HG02973 (cell line): Measurements from ENCODE around the gene PITPNB.

Source experiments
- ATAC-seq: cut with Tn5 transposase; IDR thresholded peaks from one replicate; pipeline ENCODE4 v1.9.1; 2021; ENCODE audit warnings: moderate library complexity; ENCODE audit not compliant: unreplicated experiment

The PITPNB gene

DNA sequence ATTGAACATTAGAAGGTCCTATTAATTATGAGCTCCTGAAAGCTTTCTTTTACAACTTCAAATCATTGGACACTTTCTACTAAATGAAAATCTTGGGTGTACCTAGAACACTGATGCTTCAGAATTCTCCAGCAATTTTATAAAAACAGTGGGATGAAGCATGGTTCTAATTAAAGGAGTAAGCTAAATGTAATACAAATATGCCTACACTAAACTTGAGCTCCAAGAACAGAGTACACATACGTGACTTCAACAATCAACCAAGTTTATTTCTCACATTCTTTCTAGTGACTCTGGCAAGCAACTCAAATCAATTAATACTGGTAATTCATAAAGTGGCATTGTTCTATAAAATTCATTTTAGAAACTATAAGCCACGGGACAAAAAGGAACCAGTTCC, 55.5 kb downstream of the PITPNB start:
- no peak for ATAC-seq

GRCh38 chr22:27863001-27863400, 56.1 kb downstream of the PITPNB start:
- no peak for ATAC-seq

DNA sequence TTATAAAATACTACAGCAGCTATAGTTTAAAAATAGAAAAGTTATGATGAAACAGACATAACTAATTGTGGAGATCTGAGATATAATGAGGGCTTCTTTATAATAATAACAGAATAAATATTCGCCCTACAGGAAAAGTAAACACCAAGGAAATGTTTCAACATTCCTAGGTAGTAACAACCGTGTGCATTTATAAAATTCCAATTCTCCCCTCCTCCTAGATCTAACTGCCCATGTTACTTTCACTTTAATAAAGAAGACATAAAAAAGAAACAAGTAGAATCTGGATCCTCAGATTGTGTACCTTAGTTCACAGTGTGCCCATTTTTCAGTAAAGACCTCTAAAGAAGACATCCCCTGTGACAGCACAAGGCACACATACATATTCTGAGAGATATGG, 59.7 kb downstream of the PITPNB start:
- ATAC-seq, result no peak

DNA sequence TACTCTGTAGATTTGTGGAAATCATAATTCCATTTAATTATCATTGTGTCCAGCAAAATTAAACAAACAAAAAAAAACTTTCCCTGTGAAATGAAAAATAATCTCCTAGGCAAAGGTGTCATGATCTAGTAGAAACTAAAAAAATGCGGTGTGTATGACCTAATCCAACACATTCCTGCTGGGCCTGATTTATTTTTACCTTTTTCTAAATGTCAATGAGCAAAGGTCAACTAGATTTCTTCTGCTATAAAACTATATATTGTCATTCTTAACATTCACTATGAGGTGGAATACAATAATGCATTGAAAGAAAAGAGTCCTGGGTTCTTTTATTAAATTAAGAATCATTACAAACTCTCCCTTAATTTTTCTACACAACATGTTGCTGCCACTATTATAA, 60.4 kb downstream of the PITPNB start:
- no peak for ATAC-seq

DNA sequence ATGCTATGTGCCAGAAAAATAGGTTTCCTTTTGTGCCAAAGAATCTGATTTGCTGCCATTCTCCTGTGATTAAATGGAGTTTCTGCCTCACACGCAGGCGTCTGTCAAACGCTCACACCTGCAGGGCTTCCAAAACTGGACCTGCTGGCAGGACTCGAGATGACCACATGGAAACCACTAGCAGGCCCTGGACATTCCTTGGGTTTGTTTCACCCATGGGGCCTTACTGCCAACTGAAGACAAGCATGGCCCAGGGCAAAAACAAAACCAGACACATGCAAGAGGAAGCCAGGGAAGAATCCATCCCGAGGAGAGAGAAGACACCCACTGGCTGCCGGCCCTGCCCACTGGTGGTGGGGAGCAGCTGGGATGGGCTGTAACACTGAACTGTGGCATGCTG, 61.6 kb downstream of the PITPNB start:
- no peak for ATAC-seq

GRCh38 chr22:27856386-27856785, 62.7 kb downstream of the PITPNB start:
- no peak for ATAC-seq

- no peak for ATAC-seq
These were observed 65.6 kb downstream of the PITPNB start for GRCh38 chr22:27853424-27853823.

GRCh38 chr22:27851974-27852746, 66.9 kb downstream of the PITPNB start:
- no peak for ATAC-seq

- no peak for ATAC-seq
These were observed 69.0 kb downstream of the PITPNB start for GRCh38 chr22:27850000-27850521.

- no peak for ATAC-seq
These were observed 71.1 kb downstream of the PITPNB start for GRCh38 chr22:27848005-27848404.

GRCh38 chr22:27846910-27847309, 72.1 kb downstream of the PITPNB start:
- ATAC-seq, result no peak

- ATAC-seq, result no peak
These were observed 72.8 kb downstream of the PITPNB start for GRCh38 chr22:27846248-27846757.

- ATAC-seq, result no peak
These were observed 73.4 kb downstream of the PITPNB start for GRCh38 chr22:27845644-27846043.

- no peak for ATAC-seq
These were observed 74.1 kb downstream of the PITPNB start for GRCh38 chr22:27844656-27845591.

- ATAC-seq, result no peak
These were observed 74.8 kb downstream of the PITPNB start for GRCh38 chr22:27844256-27844655.

DNA sequence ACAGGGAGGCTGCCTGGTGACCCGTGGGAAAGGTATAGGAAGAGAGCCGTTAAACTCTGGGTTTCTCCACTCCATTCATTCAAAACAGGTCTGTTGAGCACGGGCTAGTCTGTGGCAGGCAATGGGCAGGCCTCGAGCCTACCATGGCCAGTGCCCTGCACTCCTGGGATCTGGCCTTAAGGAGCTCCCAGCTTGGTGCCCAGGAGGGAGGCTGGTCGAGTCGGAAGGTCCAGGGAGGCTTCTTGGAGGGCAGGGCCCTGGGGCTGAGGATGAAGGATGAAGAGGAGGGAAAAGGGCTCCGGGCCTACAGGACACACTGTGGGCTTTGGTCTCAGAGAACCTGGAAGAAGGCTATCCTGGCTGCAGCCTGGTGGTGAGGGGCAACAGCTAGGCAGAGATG, 75.6 kb downstream of the PITPNB start:
- ATAC-seq, result no peak

GRCh38 chr22:27842669-27843431, 76.2 kb downstream of the PITPNB start:
- no peak for ATAC-seq

DNA sequence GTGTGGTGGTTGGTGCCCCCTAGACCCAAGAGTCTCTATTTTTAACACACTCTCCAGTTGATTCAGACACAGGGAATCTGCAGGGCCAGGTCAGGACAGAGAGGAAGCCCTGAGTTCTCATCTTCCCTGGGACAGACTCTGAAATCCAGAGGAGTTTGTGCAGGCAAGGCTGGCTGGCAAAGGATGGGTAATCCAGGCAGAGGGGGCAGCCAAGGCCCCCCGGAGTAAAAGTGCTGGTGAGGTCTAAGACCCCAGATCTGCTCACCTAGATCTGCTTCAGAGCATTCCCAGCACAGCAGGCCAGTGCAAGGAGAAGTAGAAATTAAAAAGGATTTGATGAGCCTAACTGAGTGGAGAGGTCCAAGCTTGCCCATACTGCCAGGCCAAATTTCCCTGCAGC, 76.9 kb downstream of the PITPNB start:
- ATAC-seq, result no peak

DNA sequence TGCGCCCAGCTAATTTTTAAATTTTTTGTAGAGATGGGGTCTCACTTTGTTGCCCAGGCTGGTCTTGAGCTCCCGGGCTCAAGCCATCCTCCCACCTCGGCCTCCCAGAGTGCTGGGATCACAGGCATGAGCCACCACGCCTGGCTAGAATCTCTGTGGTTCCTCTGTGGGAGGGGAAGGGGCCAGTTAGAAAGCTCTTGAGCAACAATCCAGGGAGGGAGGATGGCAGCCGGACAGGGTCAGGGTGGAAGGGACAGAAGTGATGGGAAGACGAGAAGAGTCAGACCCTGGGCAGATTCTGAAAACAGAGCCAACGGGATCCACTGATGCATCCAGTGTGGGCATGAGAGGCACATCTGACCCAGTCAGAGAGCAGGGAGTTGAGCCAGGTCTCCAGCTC, 78.6 kb downstream of the PITPNB start:
- ATAC-seq, result no peak

- no peak for ATAC-seq
These were observed 79.9 kb downstream of the PITPNB start for GRCh38 chr22:27839057-27839660.
